ENCODE data around the gene MCRS1. TPM values are rescaled to one million over a fixed set of nuclear protein-coding genes. Genes with fewer than 3 reads are reported as not detected.

Gene MCRS1
- total and polyA plus RNA-seq, 2 experiments from 2014 or later, result 105 to 139 TPM

GRCh38 chr12:49609875-49610154 is 41.9 kb upstream of the MCRS1 start:
- H3K27ac ChIP-seq (ENCODE audit: low read depth), result no peak overlapping the region
- no peak overlapping the region for H3K27ac Mint-ChIP-seq
- DNase-seq (ENCODE audit: low spot score) (no peak), ATAC-seq (peak; percentile 23; the same call in 1 of the 3 replicates)
- no peaks in the 10 kb centered on the region for H3K36me3 Mint-ChIP-seq (ENCODE audit: low read depth)
- no peak overlapping the region for H3K4me3 ChIP-seq
- no peak overlapping the region for H3K4me2 ChIP-seq
- TF ChIP-seq ZNF114 (CRISPR knock-in tag; IDR thresholded peaks at IDR 0.05), result no peak
- no peak for TF ChIP-seq ZNF331 (CRISPR knock-in tag; IDR thresholded peaks at IDR 0.05; ENCODE audit: low read depth)
- TF ChIP-seq CREB1 (CRISPR knock-in tag; IDR thresholded peaks at IDR 0.05; ENCODE audit: low read depth), result no peak
- TF ChIP-seq NANOG (IDR thresholded peaks at IDR 0.05; ENCODE audit: borderline replicate concordance), result no peak
- TF ChIP-seq POLR2AphosphoS5 (IDR thresholded peaks at IDR 0.05; ENCODE audit: low read depth), result no peak
- no peak for TF ChIP-seq ETS1 (IDR thresholded peaks at IDR 0.05)
- TF ChIP-seq STAT1 (IDR thresholded peaks at IDR 0.05; ENCODE audit: unreplicated experiment), result no peak
- peak in 1 of 2 experiments; percentile 39; a peak in 3 of 4 replicates for TF ChIP-seq CTCF (conservative IDR thresholded peaks at IDR 0.05; ENCODE audit: low read depth in 2 of 2)
- peaks cover 8% of the 10 kb centered on the region for H3K27me3 Mint-ChIP-seq (ENCODE audit: insufficient read depth, low read depth, poor library complexity)
- H3K4me1 Mint-ChIP-seq, result peaks cover 5% of the 10 kb centered on the region; the same call in 1 of the 3 replicates
- 0 out of 2 replicates have a peak, but pooled peaks cover 4% of the 10 kb centered on the region for H3K4me1 ChIP-seq (ENCODE audit: insufficient read depth)
- no peak overlapping the region for H2AFZ ChIP-seq
- no peaks in the 10 kb centered on the region; the same call in 2 of the 3 replicates for H3K9me3 Mint-ChIP-seq
- no peak overlapping the region for H3K4me3 Mint-ChIP-seq
- H4K20me1 ChIP-seq (replicated peaks; ENCODE audit: insufficient read depth), result no peaks in the 10 kb centered on the region
- no peaks in the 10 kb centered on the region for H3K27me3 ChIP-seq (ENCODE audit: insufficient read depth)
- H3K79me2 ChIP-seq (replicated peaks; ENCODE audit: insufficient read depth), result no peaks in the 10 kb centered on the region
- H3K36me3 ChIP-seq (ENCODE audit: insufficient read depth), result no peaks in the 10 kb centered on the region
- H3F3A ChIP-seq (replicated peaks; ENCODE audit: low read depth), result no peaks in the 10 kb centered on the region
- no peaks in the 10 kb centered on the region for H3K9me2 ChIP-seq (ENCODE audit: insufficient read depth)

- Histone ChIP-seq H4K20me1 (replicated peaks; ENCODE audit: insufficient read depth) (no peaks in the 10 kb centered on the region), H3K79me2 (replicated peaks; ENCODE audit: insufficient read depth) (no peaks in the 10 kb centered on the region), H3K4me2 (no peak overlapping the region), H3K4me3 (no peak overlapping the region), H2AFZ (no peak overlapping the region), H3F3A (replicated peaks; ENCODE audit: low read depth) (no peaks in the 10 kb centered on the region), H3K9me2 (ENCODE audit: insufficient read depth) (no peaks in the 10 kb centered on the region), H3K27me3 (ENCODE audit: insufficient read depth) (no peaks in the 10 kb centered on the region), H3K4me1 (ENCODE audit: insufficient read depth) (0 out of 2 replicates have a peak, but pooled peaks cover 4% of the 10 kb centered on the region), H3K36me3 (ENCODE audit: insufficient read depth) (no peaks in the 10 kb centered on the region), H3K27ac (ENCODE audit: low read depth) (no peak overlapping the region)
- Mint-ChIP-seq H3K36me3 (ENCODE audit: low read depth) (no peaks in the 10 kb centered on the region), H3K27ac (no peak overlapping the region; the same call in 1 of the 2 replicates), H3K4me3 (no peak overlapping the region), H3K4me1 (peaks cover 5% of the 10 kb centered on the region; the same call in 1 of the 3 replicates), H3K9me3 (no peaks in the 10 kb centered on the region; the same call in 2 of the 3 replicates), H3K27me3 (ENCODE audit: insufficient read depth, low read depth, poor library complexity) (peaks cover 6% of the 10 kb centered on the region)
- TF ChIP-seq CTCF (conservative IDR thresholded peaks at IDR 0.05; ENCODE audit: low read depth in 2 of 2), result peak in 1 of 2 experiments; percentile 10; a peak in 1 of 4 replicates
- TF ChIP-seq ZNF114 (CRISPR knock-in tag; IDR thresholded peaks at IDR 0.05), result no peak
- TF ChIP-seq JUNB (IDR thresholded peaks at IDR 0.05; ENCODE audit: unreplicated experiment), result no peak
- TF ChIP-seq STAT1 (IDR thresholded peaks at IDR 0.05; ENCODE audit: unreplicated experiment), result no peak
- TF ChIP-seq REST (IDR thresholded peaks at IDR 0.05; ENCODE audit: unreplicated experiment), result no peak
- TF ChIP-seq EZH2phosphoT487 (IDR thresholded peaks at IDR 0.05; ENCODE audit: unreplicated experiment), result no peak
- DNase-seq (ENCODE audit: low spot score) (no peak), ATAC-seq (peak; percentile 36; the same call in 2 of the 3 replicates)
Observed at GRCh38 chr12:49609059-49609874, 41.3 kb upstream of the MCRS1 start.
